Heart right ventricle (tissue), 16 donors: ENCODE measurements around the gene OXNAD1. TPM values are rescaled to one million over a fixed set of nuclear protein-coding genes. Genes with fewer than 3 reads are reported as not detected.

Experiments used
- ATAC-seq, 8 donors: fragments of 200-7000 bp; cut with Tn5 transposase; one replicate each; pipeline ENCODE4 v1.9.1; 2020; ENCODE audit warnings: mild to moderate bottlenecking in 8 of 8, moderate library complexity in 8 of 8, moderate number of reproducible peaks in 1 of 8
- DNase-seq, 2 donors: peaks; one replicate each; pipeline ENCODE4 v3.0.0-alpha.2; 2020
- H3K27ac ChIP-seq, 10 donors: fragments of 200-600 bp; sonication (generic) in 2 of 10; one replicate each; pipeline versions ENCODE4 v1.5.0 to v1.8.0; 2020 to 2022; ENCODE audit warnings: mild to moderate bottlenecking in 3 of 10
- H3K27me3 ChIP-seq, 7 donors: fragments of 200-600 bp; one replicate each; pipeline ENCODE4 v1.8.0; 2021 to 2022; ENCODE audit warnings: mild to moderate bottlenecking in 2 of 7
- H3K36me3 ChIP-seq, 9 donors: fragments of 200-600 bp; sonication (generic) in 1 of 9; one replicate each; pipeline versions ENCODE4 v1.5.0 to v1.8.0; 2020 to 2022; ENCODE audit warnings: mild to moderate bottlenecking in 2 of 9
- H3K4me1 ChIP-seq, 9 donors: fragments of 200-600 bp; sonication (generic) in 1 of 9; one replicate each; pipeline versions ENCODE4 v1.5.0 to v1.8.0; 2020 to 2022; ENCODE audit warnings: mild to moderate bottlenecking in 4 of 9
- H3K4me3 ChIP-seq, 10 donors: fragments of 200-600 bp; sonication (generic) in 2 of 10; one replicate each; pipeline versions ENCODE4 v1.5.0 to v1.8.0; 2020 to 2022; ENCODE audit warnings: mild to moderate bottlenecking in 7 of 10, moderate library complexity in 2 of 10
- H3K9me3 ChIP-seq, 11 donors: fragments of 200-600 bp in 10 of 11; sonication (generic) in 2 of 11; one replicate each; pipeline versions ENCODE4 v1.5.0 to v1.8.0; 2013 to 2022; ENCODE audit warnings: mild to moderate bottlenecking in 2 of 11, control low read depth in 1 of 11, moderate library complexity in 1 of 11
- CTCF ChIP-seq, 9 donors: fragments of 200-600 bp; sonication (generic) in 2 of 9; IDR thresholded peaks; one replicate each; pipeline versions ENCODE4 v1.5.0 to v1.8.0; 2021 to 2022; ENCODE audit warnings: antibody characterized with exemption in 9 of 9, mild to moderate bottlenecking in 5 of 9, moderate library complexity in 1 of 9
- WGBS, 2 donors: extraction: QIAGEN DNeasy Blood & Tissue Kit; methylation state at CpG; one replicate each; pipeline ENCODE4 v1.1.7; 2013; ENCODE audit warnings: inconsistent platforms in 1 of 2; 5-methylcytosine and 5-hydroxymethylcytosine counted together
- intact Hi-C, 10 donors: fragments of 100-400 bp; cut with DNase I; formaldehyde crosslinking; loops; one replicate each; pipeline versions ENCODE4 v1.11.1 to v1.14.2; 2022
- polyA plus RNA-seq, 2 donors: library from polyadenylated mRNA; stranded (reverse); fragments of 200-250 nt; gene quantifications; one replicate each; pipeline ENCODE4 v1.2.3, GENCODE V29; 2013
- total RNA-seq, 10 donors: library from RNA; stranded (reverse); fragmentation: NEBNext Ultra II Directional in 3 of 10; extraction: Animal tissue kit (Norgen Biotek cat#: 25700) in 3 of 10; gene quantifications; one replicate each; pipeline versions ENCODE4 v1.2.1 to v1.2.4, GENCODE V29; 2021 to 2023
- donor health status: Arrhythmogenic right ventricular cardiomyopathy.
- donor health status: ischemic (EF 13 %, LVEDD 7.1; RV severe dilation, severe dysfunction).
- donor health status: healthy with polysubstance abuse.
- donor health status: DM: no; HTN: yes; CAD: no.
- donor health status: DM: no; HTN: no; CAD: no.
- donor health status: ischemic (EF 25% LVEDD 6.9; RV normal size, moderate dysfunction).
- donor health status: ischemic (EF 25% LVEDD 5.7; RV mildly dilated, moderate dysfunction).
- donor health status: healthy.
- donor health status: DM: yes; HTN: yes; CAD: no.
- donor health status: Ischemic cardiomyopathy.
- donor health status: ischemic (EF 35%, LVEDD 5.7; RV mildly dilated, moderate dysfunction).
- donor health status: nonischemic (EF 11% LVEDD 7.7; RV severe dilation, severe dysfunction).
- donor health status: DM: yes; HTN: yes; CAD: no.
- donor health status: PGD.
- donor health status: ischemic (EF 29% LVEDD 5.4; RV normal size, mild dysfunction).
- donor health status: nonischemic (EF 23%, LVEDD 6.1; RV moderate dilation, normal function).

OXNAD1 gene
- total and polyA plus RNA-seq, 12 donors: 4.2 to 22.8 (median 17.1) TPM

GRCh38 chr3:16245609-16246008, 19.4 kb upstream of the OXNAD1 start:
- no peaks in the 10 kb centered on the region for H3K27me3 ChIP-seq
- no peak overlapping the region for H3K27ac ChIP-seq
- peaks cover 0 to 31% (median 16%) of the 10 kb centered on the region in 9 donors for H3K4me1 ChIP-seq
- WGBS, 2 donors: 92 to 99% methylated on average over 3 of the region's 3 CpGs
- no peak overlapping the region for H3K4me3 ChIP-seq
- H3K36me3 ChIP-seq: no peaks in the 10 kb centered on the region
- ATAC-seq (no peak), DNase-seq (no peak)
- H3K9me3 ChIP-seq: no peaks in the 10 kb centered on the region
- intact Hi-C loops: loop anchor here (2.0 to 10.0 kb wide), 12 partner anchors 61 to 621 kb away; no protein-coding TSS in a partner anchor
- no peak for TF ChIP-seq CTCF (IDR thresholded peaks at IDR 0.05)

- TF ChIP-seq CTCF (IDR thresholded peaks at IDR 0.05): peak; percentile 85 to 98 (median 94)
- no peaks in the 10 kb centered on the region for H3K27me3 ChIP-seq
- no peak overlapping the region for H3K4me3 ChIP-seq
- ATAC-seq (peak; percentile 24 to 83 (median 72)), DNase-seq (peak; percentile 63 to 84)
- H3K36me3 ChIP-seq: no peaks in the 10 kb centered on the region
- H3K27ac ChIP-seq: no peak overlapping the region
- no peaks in the 10 kb centered on the region for H3K9me3 ChIP-seq
- intact Hi-C loops: loop anchor here (1.0 to 10.0 kb wide), 14 partner anchors 63 to 623 kb away; no protein-coding TSS in a partner anchor
- WGBS, 2 donors: 31 to 33% methylated on average over 17 of the region's 17 CpGs
- H3K4me1 ChIP-seq: peaks cover 0 to 27% (median 16%) of the 10 kb centered on the region in 9 donors
These were observed 17.5 kb upstream of the OXNAD1 start for GRCh38 chr3:16247282-16248061.

- Histone ChIP-seq H3K4me3 (no peak overlapping the region), H3K9me3 (no peaks in the 10 kb centered on the region), H3K36me3 (no peaks in the 10 kb centered on the region), H3K27ac (no peak overlapping the region), H3K4me1 (peaks cover 0 to 32% (median 20%) of the 10 kb centered on the region in 9 donors), H3K27me3 (no peaks in the 10 kb centered on the region)
- intact Hi-C loops: loop anchor here (2.0 to 10.0 kb wide), 11 partner anchors 64 to 624 kb away; no protein-coding TSS in a partner anchor
- 81 to 82% methylated on average over 5 of the region's 5 CpGs for WGBS, 2 donors
- TF ChIP-seq CTCF (IDR thresholded peaks at IDR 0.05): no peak
- no peak for DNase-seq
- no peak for ATAC-seq
These were observed 16.5 kb upstream of the OXNAD1 start for GRCh38 chr3:16248556-16248955.

- TF ChIP-seq CTCF (IDR thresholded peaks at IDR 0.05): peak in 6 of 9 donors; percentile 13 to 43 (median 27)
- 28% methylated on average over 3 of the region's 3 CpGs for WGBS, 2 donors
- Histone ChIP-seq H3K4me3 (no peak overlapping the region), H3K36me3 (no peaks in the 10 kb centered on the region), H3K4me1 (peaks cover 0 to 26% (median 13%) of the 10 kb centered on the region in 9 donors), H3K27ac (no peak overlapping the region), H3K9me3 (no peaks in the 10 kb centered on the region), H3K27me3 (no peaks in the 10 kb centered on the region)
- intact Hi-C loops: loop anchor here (2.0 to 10.0 kb wide), 11 partner anchors 65 to 625 kb away; no protein-coding TSS in a partner anchor
- ATAC-seq (no peak), DNase-seq (no peak)
These were observed 15.7 kb upstream of the OXNAD1 start for GRCh38 chr3:16249336-16249735.
